Keratinocyte (primary cell): ENCODE results near the gene TMEM17. TPM values are rescaled to one million over a fixed set of nuclear protein-coding genes. Genes with fewer than 3 reads are reported as not detected.

Experiments
- DNase-seq: peaks from one replicate; pipeline ENCODE4 v3.0.0-alpha.2; 2011; ENCODE audit warnings: low read depth, missing footprints, low spot score
- FAIRE-seq: peaks from 2 replicates; lab custom pipeline; 2011; peaks lifted over from hg19 to GRCh38; lab: Jason Lieb, UNC
- H2AFZ ChIP-seq: 2 replicates; pipeline ENCODE4 v1.6.0; 2012; ENCODE audit warnings: low read length, control low read depth, inconsistent platforms; ENCODE audit not compliant: control insufficient read depth
- H3K27ac ChIP-seq: 2 replicates; pipeline ENCODE4 v1.5.1; 2011; ENCODE audit warnings: low read length; ENCODE audit not compliant: control insufficient read depth, insufficient read depth
- H3K27me3 ChIP-seq: 3 replicates; pipeline ENCODE4 v1.6.0; 2011; ENCODE audit warnings: low read length; ENCODE audit not compliant: control insufficient read depth, insufficient read depth; ENCODE audit errors: extremely low read depth
- H3K36me3 ChIP-seq, 2 experiments: 2 replicates in 1 of 2; 3 replicates in 1 of 2; pipeline ENCODE4 v1.5.1; 2011; ENCODE audit warnings: low read length in 2 of 2, mild to moderate bottlenecking in 1 of 2; ENCODE audit not compliant: control insufficient read depth in 2 of 2, insufficient read depth in 2 of 2; ENCODE audit errors: extremely low read depth in 1 of 2
- H3K4me1 ChIP-seq: 3 replicates; pipeline ENCODE4 v1.5.1; 2011; ENCODE audit warnings: low read length; ENCODE audit not compliant: control insufficient read depth, insufficient read depth; ENCODE audit errors: extremely low read depth
- H3K4me2 ChIP-seq: 3 replicates; pipeline ENCODE4 v1.6.0; 2011; ENCODE audit warnings: low read depth, low read length; ENCODE audit not compliant: control insufficient read depth, insufficient read depth; ENCODE audit errors: extremely low read depth
- H3K4me3 ChIP-seq, 3 experiments: fragments of 200-600 bp in 1 of 3; sonication (generic) in 1 of 3; 2 replicates in 2 of 3; 3 replicates in 1 of 3; pipeline ENCODE4 v1.5.1; 2011 to 2016; ENCODE audit warnings: low read length in 3 of 3, mild to moderate bottlenecking in 3 of 3, control low read depth in 2 of 3, inconsistent platforms in 1 of 3, low read depth in 1 of 3, mixed read lengths in 1 of 3, mixed run types in 1 of 3, moderate library complexity in 1 of 3; ENCODE audit not compliant: control insufficient read depth in 2 of 3, insufficient read depth in 2 of 3; ENCODE audit errors: extremely low read depth in 1 of 3
- H3K79me2 ChIP-seq: 2 replicates; pipeline ENCODE4 v1.6.0; 2012; ENCODE audit warnings: low read length; ENCODE audit not compliant: control insufficient read depth, insufficient read depth
- H3K9ac ChIP-seq: 3 replicates; pipeline ENCODE4 v1.6.0; 2011; ENCODE audit warnings: low read length; ENCODE audit not compliant: control insufficient read depth, insufficient read depth; ENCODE audit errors: extremely low read depth
- H3K9me1 ChIP-seq: 3 replicates; pipeline ENCODE4 v1.6.0; 2011; ENCODE audit warnings: low read length; ENCODE audit not compliant: control insufficient read depth, insufficient read depth; ENCODE audit errors: extremely low read depth
- H3K9me3 ChIP-seq: 2 replicates; pipeline ENCODE4 v1.5.1; 2012; ENCODE audit warnings: low read depth, low read length; ENCODE audit not compliant: control insufficient read depth
- H4K20me1 ChIP-seq: 3 replicates; pipeline ENCODE4 v1.6.0; 2011; ENCODE audit warnings: low read length; ENCODE audit not compliant: control insufficient read depth, insufficient read depth; ENCODE audit errors: extremely low read depth
- EZH2 ChIP-seq: IDR thresholded peaks from one replicate; pipeline ENCODE4 v1.6.1; 2012; ENCODE audit warnings: inconsistent platforms, mild to moderate bottlenecking, low read length, moderate library complexity
- dilution Hi-C: fragments of 300-500 bp; cut with MboI; formaldehyde crosslinking; loops from one replicate; pipeline ENCODE4 v1.7.0; 2020; ENCODE audit warnings: low sequenced_read_pairs; ENCODE audit not compliant: extremely low pct_ligation_motif_present
- polyA plus RNA-seq, 5 experiments: library from polyadenylated mRNA; depleted of rRNA in 3 of 5; stranded (reverse) in 3 of 5; stranded (forward) in 1 of 5; unstranded in 1 of 5; fragments of >200 nt; gene quantifications; 1 replicate in 1 of 5; 2 replicates in 3 of 5; 3 replicates in 1 of 5; pipeline versions ENCODE4 v1.2.1 to v1.2.3, GENCODE V29; 2011 to 2012; ENCODE audit warnings: missing spikeins in 2 of 5, low read depth in 1 of 5, low replicate concordance in 1 of 5
- TF ChIP-seq, protein P1 (sequence below), 3 experiments: IDR thresholded peaks in 1 of 3; conservative IDR thresholded peaks in 1 of 3; optimal IDR thresholded peaks in 1 of 3; 2 replicates in 2 of 3; 3 replicates in 1 of 3; pipeline versions ENCODE3 to v1.5.1; 2011; ENCODE audit warnings: low read length in 3 of 3, mild to moderate bottlenecking in 3 of 3, moderate library complexity in 2 of 3, control low read depth in 1 of 3, inconsistent platforms in 1 of 3; ENCODE audit not compliant: insufficient read depth in 2 of 3; ENCODE audit errors: extremely low read depth in 1 of 3

TMEM17 gene
- polyA plus RNA-seq, 1 donor (not counting 4 experiments of a cell fraction or from before 2014, with no cell fraction given) = 5.1 TPM

DNA sequence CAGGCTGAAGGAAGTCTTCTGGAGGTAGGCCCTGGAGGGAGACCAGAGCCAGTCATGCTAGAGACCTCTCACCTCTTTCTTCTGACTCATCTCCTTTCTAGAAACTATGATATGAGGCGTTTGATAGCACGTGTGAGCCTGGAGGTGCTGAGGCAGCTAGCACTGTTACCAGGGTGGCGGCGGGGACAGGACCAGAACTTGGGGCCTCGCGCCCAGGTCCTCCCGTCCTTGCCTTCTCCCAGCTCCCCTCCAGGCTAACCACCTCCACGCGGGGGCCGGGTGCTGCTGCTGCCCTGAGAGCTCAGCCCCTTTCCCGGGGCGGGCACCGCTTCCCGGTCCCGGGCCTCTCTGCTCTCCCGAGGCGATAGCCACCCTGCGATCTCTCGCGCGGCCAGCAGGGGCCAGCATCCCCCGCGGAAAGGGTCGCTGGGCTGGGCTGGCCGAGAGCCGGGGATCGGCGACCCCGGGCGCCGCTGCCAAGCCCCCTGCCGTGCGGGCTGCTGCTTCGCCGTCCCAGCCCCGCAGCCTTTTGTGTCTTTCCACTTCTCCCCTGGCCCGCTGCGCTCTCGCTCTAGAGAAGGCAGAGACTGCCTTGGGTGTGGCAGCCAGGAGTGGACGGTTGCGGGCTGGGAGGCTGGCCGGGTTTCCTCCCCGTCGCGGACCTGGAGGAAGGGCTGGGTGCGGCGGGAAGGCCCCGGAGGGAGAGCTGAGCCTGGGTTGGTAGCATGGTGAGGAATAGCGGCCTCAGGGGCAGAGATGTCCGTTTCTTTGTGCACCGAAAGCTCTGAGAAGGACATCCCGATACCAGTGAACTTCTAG is 49.1 kb downstream of the TMEM17 start:
- dilution Hi-C loops = no loop called here
- Histone ChIP-seq H2AFZ (peak overlapping the region; percentile 85), H3K9ac (peak overlapping the region; percentile 75), H3K9me1 (no peaks in the 10 kb centered on the region), H3K4me3 (peak overlapping the region; percentile 23 to 69 (median 60)), H3K27me3 (no peaks in the 10 kb centered on the region), H3K36me3 (no peaks in the 10 kb centered on the region), H3K79me2 (no peaks in the 10 kb centered on the region), H4K20me1 (no peaks in the 10 kb centered on the region), H3K4me1 (peaks cover 49% of the 10 kb centered on the region), H3K27ac (peak overlapping the region; percentile 73), H3K4me2 (peak overlapping the region; percentile 85), H3K9me3 (no peaks in the 10 kb centered on the region)
- FAIRE-seq (peak; percentile 60), DNase-seq (peak; percentile 57)
- TF ChIP-seq EZH2 = no peak
- TF ChIP-seq, protein P1, sequence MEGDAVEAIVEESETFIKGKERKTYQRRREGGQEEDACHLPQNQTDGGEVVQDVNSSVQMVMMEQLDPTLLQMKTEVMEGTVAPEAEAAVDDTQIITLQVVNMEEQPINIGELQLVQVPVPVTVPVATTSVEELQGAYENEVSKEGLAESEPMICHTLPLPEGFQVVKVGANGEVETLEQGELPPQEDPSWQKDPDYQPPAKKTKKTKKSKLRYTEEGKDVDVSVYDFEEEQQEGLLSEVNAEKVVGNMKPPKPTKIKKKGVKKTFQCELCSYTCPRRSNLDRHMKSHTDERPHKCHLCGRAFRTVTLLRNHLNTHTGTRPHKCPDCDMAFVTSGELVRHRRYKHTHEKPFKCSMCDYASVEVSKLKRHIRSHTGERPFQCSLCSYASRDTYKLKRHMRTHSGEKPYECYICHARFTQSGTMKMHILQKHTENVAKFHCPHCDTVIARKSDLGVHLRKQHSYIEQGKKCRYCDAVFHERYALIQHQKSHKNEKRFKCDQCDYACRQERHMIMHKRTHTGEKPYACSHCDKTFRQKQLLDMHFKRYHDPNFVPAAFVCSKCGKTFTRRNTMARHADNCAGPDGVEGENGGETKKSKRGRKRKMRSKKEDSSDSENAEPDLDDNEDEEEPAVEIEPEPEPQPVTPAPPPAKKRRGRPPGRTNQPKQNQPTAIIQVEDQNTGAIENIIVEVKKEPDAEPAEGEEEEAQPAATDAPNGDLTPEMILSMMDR (optimal IDR thresholded peaks at IDR 0.05 in 1 of 3, IDR thresholded peaks at IDR 0.05 in 1 of 3, conservative IDR thresholded peaks at IDR 0.05 in 1 of 3; ENCODE audit: extremely low read depth in 1 of 3, insufficient read depth in 2 of 3, low read length in 3 of 3) = peak; percentile 67 to 89 (median 82)

DNA sequence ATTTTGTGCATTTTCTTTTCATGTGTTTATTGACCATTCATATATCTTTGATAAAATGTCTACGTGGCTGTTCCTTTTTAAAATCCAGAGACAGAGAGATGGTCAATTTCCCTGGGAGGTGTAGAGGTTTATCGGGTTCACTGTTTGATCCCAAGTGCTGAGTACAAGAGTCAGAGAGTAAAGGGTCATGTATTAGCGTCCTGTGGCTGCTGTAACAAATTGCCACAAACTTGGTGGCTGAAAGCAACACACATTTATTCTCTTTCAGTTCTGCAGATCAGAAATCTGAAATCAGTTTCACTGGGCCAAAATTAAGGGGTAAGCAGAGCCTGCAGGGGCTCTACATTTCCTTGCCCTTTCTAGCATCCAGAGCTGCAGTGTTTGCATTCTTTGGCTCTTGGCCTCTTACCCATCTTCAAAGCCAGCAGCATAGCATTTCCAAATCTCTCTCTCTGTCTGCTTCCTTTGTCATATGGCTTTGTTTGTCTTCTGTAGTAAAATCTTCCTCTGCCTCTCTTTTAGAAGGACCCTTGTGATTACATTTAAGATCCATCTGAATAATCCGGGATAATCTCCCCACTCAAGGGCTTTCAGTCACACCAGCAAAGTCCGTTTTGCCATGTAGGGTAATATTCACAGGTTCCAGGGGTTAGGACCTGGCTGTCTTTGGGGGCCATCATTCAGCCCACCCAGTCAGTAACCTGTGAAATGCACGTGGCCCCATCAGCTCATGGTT is 49.9 kb downstream of the TMEM17 start:
- H3K4me1 ChIP-seq = peaks cover 43% of the 10 kb centered on the region
- no peaks in the 10 kb centered on the region for H3K9me3 ChIP-seq
- H3K9ac ChIP-seq = peak overlapping the region; percentile 75
- H3K4me2 ChIP-seq = peak overlapping the region; percentile 85
- H4K20me1 ChIP-seq = no peaks in the 10 kb centered on the region
- H3K27me3 ChIP-seq = no peaks in the 10 kb centered on the region
- H2AFZ ChIP-seq = peak overlapping the region; percentile 75
- no peaks in the 10 kb centered on the region for H3K9me1 ChIP-seq
- H3K27ac ChIP-seq = peak overlapping the region; percentile 73
- DNase-seq (no peak), FAIRE-seq (no peak)
- no peaks in the 10 kb centered on the region for H3K36me3 ChIP-seq
- TF ChIP-seq, protein P1 (optimal IDR thresholded peaks at IDR 0.05 in 1 of 3, IDR thresholded peaks at IDR 0.05 in 1 of 3, conservative IDR thresholded peaks at IDR 0.05 in 1 of 3; ENCODE audit: extremely low read depth in 1 of 3, insufficient read depth in 2 of 3, low read length in 3 of 3) = no peak
- no peak for TF ChIP-seq EZH2
- H3K79me2 ChIP-seq = no peaks in the 10 kb centered on the region
- dilution Hi-C loops = no loop called here
- no peak overlapping the region for H3K4me3 ChIP-seq
